Measurements from ENCODE around the gene SFMBT2.

SFMBT2 gene

GRCh38 chr10:7277432-7277831 lies 133.4 kb downstream of the SFMBT2 start:
- Histone ChIP-seq H3K4me3 (ENCODE audit: insufficient read length, low read depth) (no peak overlapping the region), H3K9me3 (ENCODE audit: insufficient read depth, low read length) (no peaks in the 10 kb centered on the region), H3K9ac (ENCODE audit: insufficient read length, low read depth) (no peak overlapping the region), H3K27me3 (ENCODE audit: insufficient read depth, insufficient read length) (no peaks in the 10 kb centered on the region), H3K4me1 (ENCODE audit: insufficient read depth, insufficient read length) (no peaks in the 10 kb centered on the region), H3K36me3 (ENCODE audit: insufficient read depth, insufficient read length, low read length) (no peaks in the 10 kb centered on the region)
- DNase-seq (ENCODE audit: low read depth, low spot score), result no peak
- TF ChIP-seq YY1 (IDR thresholded peaks at IDR 0.05; ENCODE audit: insufficient read depth, insufficient read length) (no peak), SUZ12 (IDR thresholded peaks at IDR 0.05; ENCODE audit: extremely low read depth, insufficient read depth, insufficient read length) (no peak), ZNF274 (IDR thresholded peaks at IDR 0.05; ENCODE audit: low read depth, low read length) (no peak)

GRCh38 chr10:7275761-7276440 lies 134.9 kb downstream of the SFMBT2 start:
- H3K9ac ChIP-seq (ENCODE audit: insufficient read length, low read depth), result no peak overlapping the region
- no peaks in the 10 kb centered on the region for H3K27me3 ChIP-seq (ENCODE audit: insufficient read depth, insufficient read length)
- H3K36me3 ChIP-seq (ENCODE audit: insufficient read depth, insufficient read length, low read length), result no peaks in the 10 kb centered on the region
- no peak overlapping the region for H3K4me3 ChIP-seq (ENCODE audit: insufficient read length, low read depth)
- no peak for DNase-seq (ENCODE audit: low read depth, low spot score)
- TF ChIP-seq SUZ12 (IDR thresholded peaks at IDR 0.05; ENCODE audit: extremely low read depth, insufficient read depth, insufficient read length) (no peak), YY1 (IDR thresholded peaks at IDR 0.05; ENCODE audit: insufficient read depth, insufficient read length) (no peak), ZNF274 (IDR thresholded peaks at IDR 0.05; ENCODE audit: low read depth, low read length) (no peak)
- H3K4me1 ChIP-seq (ENCODE audit: insufficient read depth, insufficient read length), result no peaks in the 10 kb centered on the region
- H3K9me3 ChIP-seq (ENCODE audit: insufficient read depth, low read length), result no peaks in the 10 kb centered on the region

DNA sequence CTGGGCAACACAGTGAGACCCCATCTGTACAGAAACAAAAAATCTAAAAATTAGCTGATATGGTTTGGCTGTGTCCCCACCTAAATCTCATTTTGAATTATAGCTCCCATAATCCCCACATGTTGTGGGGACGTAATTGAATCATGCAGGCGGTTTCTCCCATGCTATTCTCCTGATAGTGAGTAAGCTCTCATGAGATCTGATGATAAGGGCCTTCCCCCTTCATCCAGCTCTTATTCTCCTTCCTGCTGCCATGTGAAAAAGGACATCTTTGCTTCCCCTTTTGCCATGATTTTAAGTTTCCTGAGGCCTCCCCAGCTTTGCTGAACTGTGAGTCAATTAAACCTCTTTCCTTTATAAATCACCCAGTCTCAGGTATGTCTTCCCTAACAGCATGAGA lies 136.5 kb downstream of the SFMBT2 start:
- TF ChIP-seq ZNF274 (IDR thresholded peaks at IDR 0.05; ENCODE audit: low read depth, low read length) (no peak), YY1 (IDR thresholded peaks at IDR 0.05; ENCODE audit: insufficient read depth, insufficient read length) (no peak), SUZ12 (IDR thresholded peaks at IDR 0.05; ENCODE audit: extremely low read depth, insufficient read depth, insufficient read length) (no peak)
- Histone ChIP-seq H3K36me3 (ENCODE audit: insufficient read depth, insufficient read length, low read length) (no peaks in the 10 kb centered on the region), H3K9me3 (ENCODE audit: insufficient read depth, low read length) (no peaks in the 10 kb centered on the region), H3K4me3 (ENCODE audit: insufficient read length, low read depth) (no peak overlapping the region), H3K9ac (ENCODE audit: insufficient read length, low read depth) (no peak overlapping the region), H3K4me1 (ENCODE audit: insufficient read depth, insufficient read length) (no peaks in the 10 kb centered on the region), H3K27me3 (ENCODE audit: insufficient read depth, insufficient read length) (no peaks in the 10 kb centered on the region)
- DNase-seq (ENCODE audit: low read depth, low spot score), result no peak

DNA sequence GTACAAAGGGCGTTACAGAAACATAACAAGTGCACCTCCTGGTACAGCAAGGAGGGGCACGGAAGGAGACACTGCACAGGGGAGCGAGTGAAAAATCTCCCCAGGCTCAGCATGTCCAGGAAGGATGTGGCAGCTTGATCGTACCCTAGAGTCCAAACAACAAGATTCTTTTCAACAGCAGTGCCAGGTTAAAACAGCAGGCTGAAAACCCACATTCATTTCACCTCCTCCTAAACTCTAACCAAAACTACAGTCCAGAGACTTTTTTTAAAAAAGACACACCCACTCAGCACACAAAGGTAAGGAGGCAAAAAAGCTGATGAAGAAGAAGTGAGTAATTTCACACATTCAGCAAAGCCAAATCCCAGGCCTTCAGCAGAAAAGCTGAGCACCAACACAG lies 138.8 kb downstream of the SFMBT2 start:
- Histone ChIP-seq H3K9me3 (ENCODE audit: insufficient read depth, low read length) (no peaks in the 10 kb centered on the region), H3K4me1 (ENCODE audit: insufficient read depth, insufficient read length) (no peaks in the 10 kb centered on the region)
- TF ChIP-seq ZNF274 (IDR thresholded peaks at IDR 0.05; ENCODE audit: low read depth, low read length) (no peak), SUZ12 (IDR thresholded peaks at IDR 0.05; ENCODE audit: extremely low read depth, insufficient read depth, insufficient read length) (no peak), YY1 (IDR thresholded peaks at IDR 0.05; ENCODE audit: insufficient read depth, insufficient read length) (no peak)

DNA sequence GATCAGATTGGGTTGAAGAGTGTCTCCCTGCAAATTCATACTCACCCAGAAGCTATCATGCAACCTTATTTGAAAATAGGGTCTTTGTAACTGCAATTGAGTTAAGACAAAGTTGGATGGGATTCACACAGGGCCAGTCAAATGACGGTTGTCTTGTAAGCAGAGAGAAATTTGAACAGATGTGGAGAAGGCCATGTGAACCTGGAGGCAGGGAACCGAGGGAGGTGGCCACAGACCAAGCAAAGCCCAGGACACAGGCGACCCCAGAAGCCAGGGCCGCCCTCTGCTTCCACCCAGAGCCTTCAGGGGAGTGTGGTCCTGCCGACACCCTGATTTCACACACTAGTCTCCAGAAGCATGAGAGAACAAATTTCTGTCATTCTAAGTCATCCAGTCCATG lies 140.8 kb downstream of the SFMBT2 start:
- DNase-seq (ENCODE audit: low read depth, low spot score), result no peak
- H3K4me1 ChIP-seq (ENCODE audit: insufficient read depth, insufficient read length), result no peaks in the 10 kb centered on the region
- H3K27me3 ChIP-seq (ENCODE audit: insufficient read depth, insufficient read length), result no peaks in the 10 kb centered on the region
- no peak overlapping the region for H3K9ac ChIP-seq (ENCODE audit: insufficient read length, low read depth)
- H3K9me3 ChIP-seq (ENCODE audit: insufficient read depth, low read length), result no peaks in the 10 kb centered on the region
- H3K36me3 ChIP-seq (ENCODE audit: insufficient read depth, insufficient read length, low read length), result no peaks in the 10 kb centered on the region
- no peak overlapping the region for H3K4me3 ChIP-seq (ENCODE audit: insufficient read length, low read depth)
- TF ChIP-seq YY1 (IDR thresholded peaks at IDR 0.05; ENCODE audit: insufficient read depth, insufficient read length) (no peak), SUZ12 (IDR thresholded peaks at IDR 0.05; ENCODE audit: extremely low read depth, insufficient read depth, insufficient read length) (no peak), ZNF274 (IDR thresholded peaks at IDR 0.05; ENCODE audit: low read depth, low read length) (no peak)

More for the DNA sequence above, 138.8 kb downstream of the SFMBT2 start:
- Histone ChIP-seq H3K36me3 (ENCODE audit: insufficient read depth, insufficient read length, low read length) (no peaks in the 10 kb centered on the region), H3K27me3 (ENCODE audit: insufficient read depth, insufficient read length) (no peaks in the 10 kb centered on the region), H3K9ac (ENCODE audit: insufficient read length, low read depth) (no peak overlapping the region), H3K4me3 (ENCODE audit: insufficient read length, low read depth) (no peak overlapping the region)
- no peak for DNase-seq (ENCODE audit: low read depth, low spot score)

- TF ChIP-seq ZNF274 (IDR thresholded peaks at IDR 0.05; ENCODE audit: low read depth, low read length), result no peak
- no peak for TF ChIP-seq YY1 (IDR thresholded peaks at IDR 0.05; ENCODE audit: insufficient read depth, insufficient read length)
- no peak for TF ChIP-seq SUZ12 (IDR thresholded peaks at IDR 0.05; ENCODE audit: extremely low read depth, insufficient read depth, insufficient read length)
- no peak overlapping the region for H3K9ac ChIP-seq (ENCODE audit: insufficient read length, low read depth)
- no peaks in the 10 kb centered on the region for H3K36me3 ChIP-seq (ENCODE audit: insufficient read depth, insufficient read length, low read length)
- DNase-seq (ENCODE audit: low read depth, low spot score), result no peak
- no peaks in the 10 kb centered on the region for H3K27me3 ChIP-seq (ENCODE audit: insufficient read depth, insufficient read length)
- no peaks in the 10 kb centered on the region for H3K4me1 ChIP-seq (ENCODE audit: insufficient read depth, insufficient read length)
- H3K9me3 ChIP-seq (ENCODE audit: insufficient read depth, low read length), result no peaks in the 10 kb centered on the region
- H3K4me3 ChIP-seq (ENCODE audit: insufficient read length, low read depth), result no peak overlapping the region
Measured at GRCh38 chr10:7267142-7267541, 143.7 kb downstream of the SFMBT2 start.

GRCh38 chr10:7265396-7266123 lies 145.3 kb downstream of the SFMBT2 start:
- Histone ChIP-seq H3K4me3 (ENCODE audit: insufficient read length, low read depth) (no peak overlapping the region), H3K27me3 (ENCODE audit: insufficient read depth, insufficient read length) (no peaks in the 10 kb centered on the region), H3K4me1 (ENCODE audit: insufficient read depth, insufficient read length) (no peaks in the 10 kb centered on the region), H3K9me3 (ENCODE audit: insufficient read depth, low read length) (no peaks in the 10 kb centered on the region), H3K9ac (ENCODE audit: insufficient read length, low read depth) (no peak overlapping the region), H3K36me3 (ENCODE audit: insufficient read depth, insufficient read length, low read length) (no peaks in the 10 kb centered on the region)
- no peak for DNase-seq (ENCODE audit: low read depth, low spot score)
- TF ChIP-seq YY1 (IDR thresholded peaks at IDR 0.05; ENCODE audit: insufficient read depth, insufficient read length), result no peak
- TF ChIP-seq SUZ12 (IDR thresholded peaks at IDR 0.05; ENCODE audit: extremely low read depth, insufficient read depth, insufficient read length), result no peak
- TF ChIP-seq ZNF274 (IDR thresholded peaks at IDR 0.05; ENCODE audit: low read depth, low read length), result no peak

Data from NT2/D1 (cell line).